ENCODE results near the gene RPL7L1. TPM values are rescaled to one million over a fixed set of nuclear protein-coding genes. Genes with fewer than 3 reads are reported as not detected.

Gene RPL7L1
- total and polyA plus RNA-seq, 2 of the 4 experiments (the other 2 are of a cell fraction), result 43.0 to 112 TPM

GRCh38 chr6:42935322-42935721 is 55.9 kb downstream of the RPL7L1 start:
- Histone ChIP-seq H3K9me1 (ENCODE audit: insufficient read depth, low read length) (peaks cover 4% of the 10 kb centered on the region; the same call in 1 of the 2 replicates), H2AFZ (replicated peaks; ENCODE audit: low read length, poor library complexity) (no peak overlapping the region), H3K4me1 (ENCODE audit: control insufficient read depth, insufficient read depth, low read length) (peaks cover 5% of the 10 kb centered on the region), H3K9ac (ENCODE audit: low read depth, low read length) (no peak overlapping the region), H4K8ac (ENCODE audit: low read depth in 2 of 2, low read length in 2 of 2) (no peak overlapping the region), H3K4me3 (ENCODE audit: insufficient read depth, low read depth, low read length) (no peak overlapping the region), H4K5ac (ENCODE audit: low read depth, low read length) (no peak overlapping the region), H4K20me1 (ENCODE audit: insufficient read depth, low read length) (no peaks in the 10 kb centered on the region), H3K4me2 (ENCODE audit: low read depth, low read length) (no peak overlapping the region), H3K27me3 (ENCODE audit: control insufficient read depth, insufficient read depth, low read length) (no peaks in the 10 kb centered on the region), H3K27ac (ENCODE audit: insufficient read depth, low read length) (no peak overlapping the region), H3K23ac (ENCODE audit: low read depth, low read length) (no peak overlapping the region), H3K9me3 (ENCODE audit: control insufficient read depth, insufficient read depth, low read length) (no peaks in the 10 kb centered on the region), H3K79me1 (ENCODE audit: low read depth in 1 of 2, low read length in 2 of 2) (peaks cover 44 to 64% of the 10 kb centered on the region in 2 experiments), H3K4ac (ENCODE audit: low read depth, low read length) (no peak overlapping the region), H2AK5ac (ENCODE audit: low read depth, low read length) (no peak overlapping the region), H2BK120ac (ENCODE audit: low read depth, low read length) (no peak overlapping the region), H3K14ac (replicated peaks; ENCODE audit: low read depth, low read length) (no peak overlapping the region), H3K36me3 (ENCODE audit: control insufficient read depth, insufficient read depth, low read length) (peaks cover 33% of the 10 kb centered on the region), H3K18ac (ENCODE audit: low read depth, low read length) (no peak overlapping the region), H2BK5ac (ENCODE audit: low read depth, low read length, poor library complexity, severe bottlenecking) (no peak overlapping the region), H3K56ac (ENCODE audit: extremely low read depth, insufficient read depth, low read length) (no peak overlapping the region), H2BK20ac (ENCODE audit: low read depth, low read length) (no peak overlapping the region), H2AK9ac (replicated peaks; ENCODE audit: low read depth, low read length, poor library complexity) (no peak overlapping the region), H4K91ac (ENCODE audit: insufficient read depth, low read depth, low read length) (no peak overlapping the region), H2BK15ac (ENCODE audit: low read depth, low read length) (no peak overlapping the region)
- no TSS peak for BruUV-seq (replicated peaks)
- no peak for ATAC-seq (ENCODE audit: low read depth)
- CTCF ChIA-PET, result no interaction called here
- no CpG with 5 or more reads among the region's 7 CpGs for WGBS, 2 experiments (ENCODE audit: extremely low coverage in 2 of 2, insufficient read length in 1 of 2)
- POLR2A ChIA-PET (ENCODE audit: unreplicated experiment), result no interaction called here
- DNase-seq, result no peak
- TF ChIP-seq BHLHE40 (IDR thresholded peaks at IDR 0.05; ENCODE audit: low read depth, low read length), result no peak
- no peak for TF ChIP-seq RAD21 (IDR thresholded peaks at IDR 0.05; ENCODE audit: low read length)
- no peak for TF ChIP-seq MAZ (IDR thresholded peaks at IDR 0.05; ENCODE audit: borderline replicate concordance, low read depth, low read length)
- in situ Hi-C loops (cut with MboI; ENCODE audit: low sequenced_read_pairs) (no loop called here), intact Hi-C loops (cut with micrococcal nuclease) (no loop called here), dilution Hi-C loops (cut with HindIII; ENCODE audit: low sequenced_read_pairs, unreplicated experiment) (no loop called here)
